Measurements from ENCODE around the gene RAD51B.

The RAD51B gene

DNA sequence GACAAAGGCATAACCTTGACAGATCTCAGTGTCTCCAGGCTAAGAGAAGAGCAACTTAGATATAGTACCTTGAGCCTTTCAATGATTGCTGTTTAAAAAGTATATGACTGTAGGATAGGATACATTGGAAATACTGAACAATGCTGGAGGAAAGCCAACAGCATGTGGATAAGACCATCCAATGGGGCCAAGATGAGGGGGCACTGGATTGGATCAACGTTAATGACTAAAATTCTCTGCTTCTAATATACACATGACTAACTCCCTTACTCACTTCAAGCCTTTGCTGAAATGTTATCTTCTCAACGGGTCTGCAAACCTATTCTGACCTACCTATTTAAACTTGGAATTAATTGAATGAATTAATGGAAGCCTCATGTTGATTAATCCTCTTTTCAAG lies 354.9 kb downstream of the RAD51B start:
- H3K27me3 ChIP-seq (ENCODE audit: insufficient read depth, poor library complexity, severe bottlenecking), result no peaks in the 10 kb centered on the region
- H3K4me3 ChIP-seq (replicated peaks; ENCODE audit: insufficient read depth, low read length), result no peak overlapping the region
- DNase-seq (ENCODE audit: low read depth in 1 of 2, low spot score in 1 of 2), result no peak
- H3K27ac ChIP-seq (replicated peaks), result no peak overlapping the region
- TF ChIP-seq SPI1 (IDR thresholded peaks at IDR 0.05; ENCODE audit: borderline replicate concordance, low read depth) (no peak), GABPA (IDR thresholded peaks at IDR 0.05; ENCODE audit: low read depth) (no peak)
- TF ChIP-seq, protein P1, sequence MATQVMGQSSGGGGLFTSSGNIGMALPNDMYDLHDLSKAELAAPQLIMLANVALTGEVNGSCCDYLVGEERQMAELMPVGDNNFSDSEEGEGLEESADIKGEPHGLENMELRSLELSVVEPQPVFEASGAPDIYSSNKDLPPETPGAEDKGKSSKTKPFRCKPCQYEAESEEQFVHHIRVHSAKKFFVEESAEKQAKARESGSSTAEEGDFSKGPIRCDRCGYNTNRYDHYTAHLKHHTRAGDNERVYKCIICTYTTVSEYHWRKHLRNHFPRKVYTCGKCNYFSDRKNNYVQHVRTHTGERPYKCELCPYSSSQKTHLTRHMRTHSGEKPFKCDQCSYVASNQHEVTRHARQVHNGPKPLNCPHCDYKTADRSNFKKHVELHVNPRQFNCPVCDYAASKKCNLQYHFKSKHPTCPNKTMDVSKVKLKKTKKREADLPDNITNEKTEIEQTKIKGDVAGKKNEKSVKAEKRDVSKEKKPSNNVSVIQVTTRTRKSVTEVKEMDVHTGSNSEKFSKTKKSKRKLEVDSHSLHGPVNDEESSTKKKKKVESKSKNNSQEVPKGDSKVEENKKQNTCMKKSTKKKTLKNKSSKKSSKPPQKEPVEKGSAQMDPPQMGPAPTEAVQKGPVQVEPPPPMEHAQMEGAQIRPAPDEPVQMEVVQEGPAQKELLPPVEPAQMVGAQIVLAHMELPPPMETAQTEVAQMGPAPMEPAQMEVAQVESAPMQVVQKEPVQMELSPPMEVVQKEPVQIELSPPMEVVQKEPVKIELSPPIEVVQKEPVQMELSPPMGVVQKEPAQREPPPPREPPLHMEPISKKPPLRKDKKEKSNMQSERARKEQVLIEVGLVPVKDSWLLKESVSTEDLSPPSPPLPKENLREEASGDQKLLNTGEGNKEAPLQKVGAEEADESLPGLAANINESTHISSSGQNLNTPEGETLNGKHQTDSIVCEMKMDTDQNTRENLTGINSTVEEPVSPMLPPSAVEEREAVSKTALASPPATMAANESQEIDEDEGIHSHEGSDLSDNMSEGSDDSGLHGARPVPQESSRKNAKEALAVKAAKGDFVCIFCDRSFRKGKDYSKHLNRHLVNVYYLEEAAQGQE (IDR thresholded peaks at IDR 0.05; ENCODE audit: insufficient replicate concordance, low read depth), result no peak

DNA sequence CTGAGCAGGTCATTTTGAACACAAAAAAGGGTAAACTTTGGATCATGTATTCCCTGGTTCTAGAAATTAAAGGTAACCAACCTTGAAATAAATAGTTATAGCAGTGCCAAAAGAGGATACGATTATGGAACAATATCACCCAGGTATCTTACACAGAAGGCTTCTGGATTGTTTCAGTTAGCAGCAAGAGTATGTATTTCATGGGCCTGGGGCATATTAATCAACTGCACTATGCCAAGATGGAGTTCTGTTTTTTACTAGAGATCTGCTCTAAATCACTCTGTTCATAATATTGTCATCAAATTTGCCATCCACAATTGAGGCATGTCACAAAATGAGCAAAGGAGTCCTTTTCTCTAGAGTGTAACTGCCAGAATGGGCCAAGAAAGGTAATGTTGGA lies 357.1 kb downstream of the RAD51B start:
- DNase-seq (ENCODE audit: low read depth in 1 of 2, low spot score in 1 of 2), result no peak
- TF ChIP-seq, protein P1 (IDR thresholded peaks at IDR 0.05; ENCODE audit: insufficient replicate concordance, low read depth), result no peak
- TF ChIP-seq POLR2AphosphoS5 (IDR thresholded peaks at IDR 0.05; ENCODE audit: low read depth), result no peak
- H3K4me3 ChIP-seq (replicated peaks; ENCODE audit: insufficient read depth, low read length), result no peak overlapping the region
- H3K27ac ChIP-seq (replicated peaks), result no peak overlapping the region
- H3K27me3 ChIP-seq (ENCODE audit: insufficient read depth, poor library complexity, severe bottlenecking), result no peaks in the 10 kb centered on the region

DNA sequence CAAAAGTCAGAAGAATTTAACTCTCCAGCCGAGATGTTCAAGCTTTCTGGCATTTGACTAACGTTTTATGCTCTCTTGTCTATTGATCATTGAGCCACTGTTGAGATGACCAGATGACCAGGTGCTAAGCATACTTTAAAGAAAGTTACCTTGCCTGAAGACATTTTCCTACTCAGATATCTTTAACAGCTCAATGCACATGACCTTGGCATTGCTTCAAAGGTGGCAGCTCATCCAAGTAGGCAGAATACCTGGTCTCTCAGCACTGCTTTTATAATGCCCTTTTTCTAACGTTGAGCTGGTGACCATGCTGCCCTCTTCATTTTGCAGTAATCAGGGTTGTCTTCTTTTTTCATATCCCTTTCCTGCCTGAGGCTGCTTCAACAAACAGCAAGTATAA lies 358.1 kb downstream of the RAD51B start:
- no peak overlapping the region for H3K27ac ChIP-seq (replicated peaks)
- TF ChIP-seq, protein P2, sequence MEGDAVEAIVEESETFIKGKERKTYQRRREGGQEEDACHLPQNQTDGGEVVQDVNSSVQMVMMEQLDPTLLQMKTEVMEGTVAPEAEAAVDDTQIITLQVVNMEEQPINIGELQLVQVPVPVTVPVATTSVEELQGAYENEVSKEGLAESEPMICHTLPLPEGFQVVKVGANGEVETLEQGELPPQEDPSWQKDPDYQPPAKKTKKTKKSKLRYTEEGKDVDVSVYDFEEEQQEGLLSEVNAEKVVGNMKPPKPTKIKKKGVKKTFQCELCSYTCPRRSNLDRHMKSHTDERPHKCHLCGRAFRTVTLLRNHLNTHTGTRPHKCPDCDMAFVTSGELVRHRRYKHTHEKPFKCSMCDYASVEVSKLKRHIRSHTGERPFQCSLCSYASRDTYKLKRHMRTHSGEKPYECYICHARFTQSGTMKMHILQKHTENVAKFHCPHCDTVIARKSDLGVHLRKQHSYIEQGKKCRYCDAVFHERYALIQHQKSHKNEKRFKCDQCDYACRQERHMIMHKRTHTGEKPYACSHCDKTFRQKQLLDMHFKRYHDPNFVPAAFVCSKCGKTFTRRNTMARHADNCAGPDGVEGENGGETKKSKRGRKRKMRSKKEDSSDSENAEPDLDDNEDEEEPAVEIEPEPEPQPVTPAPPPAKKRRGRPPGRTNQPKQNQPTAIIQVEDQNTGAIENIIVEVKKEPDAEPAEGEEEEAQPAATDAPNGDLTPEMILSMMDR (IDR thresholded peaks at IDR 0.05; ENCODE audit: insufficient read depth, low read length), result no peak
- H3K4me3 ChIP-seq (replicated peaks; ENCODE audit: insufficient read depth, low read length), result no peak overlapping the region
- no peak for DNase-seq (ENCODE audit: low read depth in 1 of 2, low spot score in 1 of 2)
- no peaks in the 10 kb centered on the region for H3K27me3 ChIP-seq (ENCODE audit: insufficient read depth, poor library complexity, severe bottlenecking)

DNA sequence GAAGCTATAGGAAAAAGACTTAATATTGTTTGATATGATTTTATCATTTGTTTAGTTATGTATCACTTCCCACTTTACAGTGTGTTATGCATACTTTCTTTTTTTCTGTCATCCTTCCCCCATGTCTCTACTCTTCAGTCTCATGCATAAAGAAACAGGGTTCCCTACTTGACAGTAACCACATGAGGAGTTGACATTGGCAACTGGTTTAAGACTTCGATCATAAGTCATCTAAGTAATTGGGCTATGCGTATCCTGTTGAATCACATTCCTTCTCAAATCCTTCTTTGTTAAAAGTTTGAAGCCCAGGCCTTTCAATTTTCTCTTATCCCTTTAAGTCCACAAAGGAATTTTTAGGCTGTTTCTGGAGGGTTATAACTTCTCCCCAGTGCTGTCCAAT lies 358.7 kb downstream of the RAD51B start:
- Histone ChIP-seq H3K4me3 (replicated peaks; ENCODE audit: insufficient read depth, low read length) (no peak overlapping the region), H3K27me3 (ENCODE audit: insufficient read depth, poor library complexity, severe bottlenecking) (no peaks in the 10 kb centered on the region), H3K27ac (replicated peaks) (no peak overlapping the region)
- DNase-seq (ENCODE audit: low read depth in 1 of 2, low spot score in 1 of 2), result no peak
- TF ChIP-seq GABPA (IDR thresholded peaks at IDR 0.05; ENCODE audit: low read depth), result no peak

DNA sequence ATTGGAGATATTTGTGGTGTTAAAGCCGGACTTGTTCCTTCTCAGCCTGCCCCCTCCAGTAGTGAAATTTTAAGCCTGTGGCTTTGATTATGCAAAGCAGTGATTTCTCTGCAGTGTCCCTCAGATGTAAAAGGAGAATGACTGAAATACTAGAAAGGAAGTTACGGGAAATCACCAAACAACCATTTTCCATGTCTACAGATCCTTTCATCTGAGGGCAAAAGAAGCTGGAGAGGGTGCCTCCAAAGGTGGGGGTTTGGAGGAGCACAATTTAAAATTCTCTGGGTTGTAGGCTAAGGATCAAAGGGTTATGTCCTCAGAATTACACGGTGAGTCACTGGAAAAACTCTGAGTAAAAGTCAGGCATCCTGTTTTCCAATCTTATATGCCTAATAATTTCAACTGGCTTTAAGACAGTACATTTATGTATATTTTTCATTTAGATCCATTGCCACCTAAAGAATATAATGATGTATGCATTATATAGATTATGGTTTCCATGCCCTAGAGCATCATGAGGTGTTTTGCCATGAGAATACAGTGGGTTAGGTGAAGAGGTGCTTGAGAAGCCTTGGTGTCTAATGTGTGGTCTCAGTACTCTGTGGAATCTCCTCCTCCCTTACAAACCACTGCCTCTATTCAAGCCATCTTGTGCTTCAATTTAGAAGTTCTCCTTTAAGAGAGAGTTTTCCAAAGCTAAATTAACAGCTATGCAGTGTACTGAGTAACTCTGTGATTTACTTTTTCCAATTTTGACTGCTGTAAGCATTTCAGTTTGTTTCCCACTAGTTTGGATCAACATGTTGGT lies 362.1 kb downstream of the RAD51B start:
- TF ChIP-seq, protein P1 (IDR thresholded peaks at IDR 0.05; ENCODE audit: insufficient replicate concordance, low read depth), result no peak
- TF ChIP-seq POLR2AphosphoS5 (IDR thresholded peaks at IDR 0.05; ENCODE audit: low read depth), result no peak
- TF ChIP-seq SPI1 (IDR thresholded peaks at IDR 0.05; ENCODE audit: borderline replicate concordance, low read depth), result no peak
- TF ChIP-seq GABPA (IDR thresholded peaks at IDR 0.05; ENCODE audit: low read depth), result no peak
- TF ChIP-seq, protein P2 (IDR thresholded peaks at IDR 0.05; ENCODE audit: insufficient read depth, low read length), result no peak
- no peak overlapping the region for H3K27ac ChIP-seq (replicated peaks)
- no peak for DNase-seq (ENCODE audit: low read depth in 1 of 2, low spot score in 1 of 2)
- no peak overlapping the region for H3K4me3 ChIP-seq (replicated peaks; ENCODE audit: insufficient read depth, low read length)
- no peaks in the 10 kb centered on the region for H3K27me3 ChIP-seq (ENCODE audit: insufficient read depth, poor library complexity, severe bottlenecking)

All from HL-60 (cell line).